Panc1 (cell line): Measurements from ENCODE around the gene TLCD3A. TPM values are rescaled to one million over a fixed set of nuclear protein-coding genes. Genes with fewer than 3 reads are reported as not detected.
A peak's percentile ranks its signal among the peaks of the same experiment; 100 is the strongest.

Source experiments
- ATAC-seq: fragments of 200-7000 bp; cut with Tn5 transposase; 2 replicates; pipeline ENCODE4 v1.9.1; 2020; ENCODE audit warnings: mild to moderate bottlenecking, moderate library complexity
- BruUV-seq: library from RNA; stranded (reverse); fragments of 400-500 nt; replicated peaks from 2 replicates; lab custom pipeline; 2021; lab: Mats Ljungman, UMichigan
- CTCF ChIA-PET: fragments of 300-600 bp; sonication (Branson Sonifier 250); formaldehyde crosslinking; loops from one replicate; lab custom pipeline; 2022; ENCODE audit warnings: antibody characterized with exemption; lab: Charles Lee
- POLR2A ChIA-PET: fragments of 300-600 bp; sonication (Branson Sonifier 250); formaldehyde crosslinking; loops from one replicate; lab custom pipeline; 2022; ENCODE audit warnings: antibody characterized with exemption; lab: Charles Lee
- DNase-seq: peaks from one replicate; pipeline ENCODE4 v3.0.0-alpha.2; 2010; ENCODE audit warnings: low read depth, low spot score
- H3K27ac ChIP-seq: 2 replicates; pipeline ENCODE4 v1.5.1; 2011; ENCODE audit warnings: mild to moderate bottlenecking, low read length, inconsistent platforms
- H3K27me3 ChIP-seq: fragments of 200-500 bp; sonication (Bioruptor generic); 2 replicates; pipeline ENCODE4 v1.6.0; 2014; ENCODE audit warnings: low read length, inconsistent platforms; ENCODE audit not compliant: control insufficient read depth, insufficient read depth
- H3K36me3 ChIP-seq: fragments of 200-500 bp; sonication (Bioruptor generic); 2 replicates; pipeline ENCODE4 v1.5.1; 2014; ENCODE audit warnings: inconsistent platforms, mild to moderate bottlenecking, low read length, moderate library complexity; ENCODE audit not compliant: control insufficient read depth, insufficient read depth
- H3K4me1 ChIP-seq: 2 replicates; pipeline ENCODE4 v1.5.1; 2011; ENCODE audit warnings: inconsistent platforms, mild to moderate bottlenecking, low read length, moderate library complexity; ENCODE audit not compliant: control insufficient read depth, insufficient read depth
- H3K4me3 ChIP-seq, 2 experiments: 2 replicates each; pipeline ENCODE4 v1.5.1; 2011 to 2012; ENCODE audit warnings: low read depth in 2 of 2, low read length in 2 of 2, mild to moderate bottlenecking in 2 of 2, inconsistent platforms in 1 of 2, moderate library complexity in 1 of 2
- H3K9me3 ChIP-seq: fragments of 200-500 bp; sonication (Bioruptor generic); 2 replicates; pipeline ENCODE4 v1.5.1; 2014; ENCODE audit warnings: low read depth, mild to moderate bottlenecking, inconsistent platforms, low read length, moderate library complexity; ENCODE audit not compliant: control insufficient read depth, insufficient read depth
- CTCF ChIP-seq: fragments of 450-650 bp; IDR thresholded peaks from 2 replicates; pipeline ENCODE4 v1.5.1; 2017; ENCODE audit warnings: mild to moderate bottlenecking
- POLR2AphosphoS5 ChIP-seq: IDR thresholded peaks from 2 replicates; pipeline ENCODE4 v1.6.1; 2012; ENCODE audit warnings: mild to moderate bottlenecking, low read depth, low read length, moderate library complexity
- REST ChIP-seq, 2 experiments: IDR thresholded peaks; 2 replicates each; pipeline ENCODE4 v1.6.1; 2011 to 2012; ENCODE audit warnings: low read depth in 2 of 2, control low read depth in 1 of 2, low read length in 1 of 2, mild to moderate bottlenecking in 1 of 2, moderate library complexity in 1 of 2; ENCODE audit not compliant: insufficient read depth in 1 of 2
- TCF7L2 ChIP-seq: IDR thresholded peaks from 2 replicates; pipeline ENCODE4 v1.6.1; 2011; ENCODE audit warnings: mild to moderate bottlenecking, low read depth, low read length, inconsistent platforms
- in situ Hi-C: cut with HindIII; loops from 2 replicates; pipeline ENCODE4 v1.10.0; 2016; ENCODE audit warnings: low sequenced_read_pairs, low pct_unique_long_range_greater_than_20kb
- intact Hi-C: fragments of 100-400 bp; cut with micrococcal nuclease; formaldehyde crosslinking; loops from one replicate; pipeline ENCODE4 v1.10.0; 2022; ENCODE audit not compliant: unreplicated experiment
- total RNA-seq: library from RNA; stranded (reverse); gene quantifications from one replicate; pipeline ENCODE4 v1.2.1, GENCODE V29; 2021; ENCODE audit not compliant: unreplicated experiment

Gene TLCD3A
- total RNA-seq, 1 experiment from 2014 or later = 30.4 TPM

GRCh38 chr17:693791-694638 is 38.4 kb upstream of the TLCD3A start:
- intact Hi-C loops = no loop called here
- DNase-seq = peak; percentile 91
- H3K4me1 ChIP-seq = peaks cover 12% of the 10 kb centered on the region; the same call in 1 of the 2 replicates
- peaks cover 5% of the 10 kb centered on the region for H3K36me3 ChIP-seq
- H3K4me3 ChIP-seq = no peak overlapping the region
- H3K9me3 ChIP-seq = no peaks in the 10 kb centered on the region
- peak; percentile 91 for ATAC-seq
- H3K27ac ChIP-seq = 0 out of 2 replicates have a peak overlapping the region, but pooled peaks have one; percentile 21
- POLR2A ChIA-PET = no interaction called here
- no peaks in the 10 kb centered on the region for H3K27me3 ChIP-seq
- TF ChIP-seq POLR2AphosphoS5 (0 out of 2 replicates have a peak, but pooled peaks have one; percentile 23), CTCF (no peak), TCF7L2 (no peak)
- in situ Hi-C loops = loop anchor here (10.0 kb wide), 1 partner anchor 129 kb away; no protein-coding TSS in a partner anchor
- BruUV-seq = no TSS peak
- CTCF ChIA-PET = no interaction called here

GRCh38 chr17:696369-696768 is 36.0 kb upstream of the TLCD3A start:
- H3K4me1 ChIP-seq = peaks cover 12% of the 10 kb centered on the region; the same call in 1 of the 2 replicates
- peaks cover 5% of the 10 kb centered on the region for H3K36me3 ChIP-seq
- no TSS peak for BruUV-seq
- DNase-seq (no peak), ATAC-seq (no peak)
- in situ Hi-C loops = loop anchor here (10.0 kb wide), 1 partner anchor 132 kb away; no protein-coding TSS in a partner anchor
- H3K27me3 ChIP-seq = no peaks in the 10 kb centered on the region
- H3K4me3 ChIP-seq = no peak overlapping the region
- intact Hi-C loops = no loop called here
- no peaks in the 10 kb centered on the region for H3K9me3 ChIP-seq
- CTCF ChIA-PET = no interaction called here
- TF ChIP-seq REST (IDR thresholded peaks at IDR 0.05; ENCODE audit: insufficient read depth in 1 of 2, low read depth in 2 of 2, low read length in 1 of 2) (no peak), CTCF (no peak)
- no peak overlapping the region for H3K27ac ChIP-seq
- POLR2A ChIA-PET = no interaction called here
